NCI-H2081 treated with DMSO at 0.1 percent for 48 hours (cell line): Measurements from ENCODE around the gene PCCA.
"Not testable (repeated sequence)": the region's sequence is repeated elsewhere in the genome, so short reads cannot be mapped to it uniquely, and the experiment has no call there.

Source experiments
- DNase-seq: peaks from one replicate; lab custom pipeline; 2025; lab: John Stamatoyannopoulos, UW

The PCCA gene

GRCh38 chr13:100306030-100306429 is 217.1 kb downstream of the PCCA start:
- no peak for DNase-seq

GRCh38 chr13:100306434-100306999 is 217.6 kb downstream of the PCCA start:
- no peak for DNase-seq

DNA sequence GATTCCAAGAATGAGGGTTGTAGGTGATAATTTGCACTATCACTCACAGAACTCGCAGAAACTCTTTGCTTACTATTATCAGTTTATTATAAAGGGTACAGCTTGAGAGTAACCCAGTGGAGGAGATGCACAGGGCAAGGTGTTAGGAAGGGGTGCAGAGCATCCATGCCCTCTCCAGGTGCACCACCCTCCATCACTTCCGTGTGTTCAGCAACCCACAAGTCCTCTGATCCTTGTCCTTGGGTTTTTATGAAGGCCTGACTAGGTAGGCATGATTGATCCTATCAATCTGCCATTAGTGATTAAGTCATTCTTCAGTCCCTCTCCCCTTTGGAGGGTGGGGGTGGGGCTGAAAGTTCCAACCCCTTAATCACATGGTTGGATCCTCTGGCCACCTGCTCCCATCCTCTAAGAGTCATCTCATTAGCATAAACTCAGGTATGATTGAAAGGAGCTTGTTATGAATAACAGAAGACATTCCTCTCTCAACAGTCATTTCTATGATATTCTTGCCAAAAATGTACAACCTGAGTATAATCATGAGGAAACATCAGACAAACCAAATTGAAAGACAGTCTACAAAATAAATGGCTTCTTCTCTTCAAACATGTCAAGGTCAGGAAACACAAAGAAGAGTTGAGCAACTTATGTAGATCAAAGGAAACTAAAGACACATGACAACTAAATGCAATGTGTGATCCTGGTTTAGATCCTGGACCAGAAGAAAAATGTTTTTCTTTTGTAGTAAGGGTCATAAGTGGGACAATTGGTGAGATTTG is 225.4 kb downstream of the PCCA start:
- no peak for DNase-seq

DNA sequence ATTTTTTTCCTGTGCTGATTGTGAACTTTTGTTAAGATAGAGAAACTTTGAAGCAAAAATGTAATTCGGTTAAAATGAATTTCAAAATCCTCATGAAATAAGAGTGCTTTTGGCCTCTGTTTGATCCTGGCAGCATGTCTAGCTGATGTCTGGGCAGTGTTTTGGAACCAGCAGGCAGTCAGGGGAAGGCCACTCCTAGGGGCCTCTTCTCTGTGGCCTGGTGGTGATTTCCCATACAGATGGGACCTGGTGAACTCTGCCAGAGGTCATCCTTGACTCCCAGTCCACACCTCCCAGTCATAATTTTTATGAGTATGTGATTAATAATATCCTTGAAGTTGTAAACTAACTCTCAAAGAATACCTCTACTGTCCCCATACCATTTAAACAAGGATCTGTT is 226.6 kb downstream of the PCCA start:
- DNase-seq: no peak

- not testable (repeated sequence) for DNase-seq
Observed at GRCh38 chr13:100318473-100318872, 229.6 kb downstream of the PCCA start.

DNA sequence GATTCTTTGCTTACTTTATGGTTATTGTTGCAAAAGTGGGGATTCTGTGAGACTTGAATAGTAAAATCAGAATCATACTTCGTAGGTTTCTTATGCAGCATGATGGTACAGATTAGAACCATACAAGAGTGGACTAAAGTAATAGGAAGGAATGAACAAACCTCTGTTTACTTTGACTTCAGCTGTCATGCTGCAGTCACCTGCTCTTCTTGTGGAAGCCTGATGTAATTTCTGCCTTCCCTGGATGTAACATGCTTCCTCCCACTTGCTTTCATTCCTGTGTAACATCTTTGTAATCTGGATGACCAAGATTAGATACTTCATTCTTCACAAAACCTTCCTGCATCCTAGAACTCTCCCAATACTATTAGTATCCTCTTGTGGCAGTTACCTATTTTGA is 235.0 kb downstream of the PCCA start:
- DNase-seq: no peak

GRCh38 chr13:100330662-100331061 is 241.8 kb downstream of the PCCA start:
- DNase-seq: no peak

DNA sequence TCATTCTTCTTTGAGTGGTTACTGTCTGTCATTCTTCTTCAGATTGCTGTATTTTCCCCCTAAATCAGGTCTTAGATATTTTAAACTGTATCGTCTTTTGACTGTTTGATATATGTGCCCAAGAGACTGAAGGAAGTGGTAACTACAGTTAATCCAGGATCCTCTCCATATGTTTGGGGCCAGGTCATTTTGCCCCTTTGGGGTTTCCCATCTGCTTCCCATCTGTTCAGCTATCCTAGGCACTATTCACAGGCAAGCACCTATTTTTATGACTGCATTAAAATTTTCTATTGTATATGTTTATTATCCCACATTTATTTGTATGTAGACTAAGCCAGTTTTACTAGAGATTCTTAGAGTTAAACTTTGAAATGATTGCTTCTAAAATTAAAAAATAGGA is 244.2 kb downstream of the PCCA start:
- DNase-seq: no peak

- DNase-seq: no peak
Observed at GRCh38 chr13:100334214-100334613, 245.3 kb downstream of the PCCA start.

GRCh38 chr13:100336795-100337516 is 248.1 kb downstream of the PCCA start:
- no peak for DNase-seq

DNA sequence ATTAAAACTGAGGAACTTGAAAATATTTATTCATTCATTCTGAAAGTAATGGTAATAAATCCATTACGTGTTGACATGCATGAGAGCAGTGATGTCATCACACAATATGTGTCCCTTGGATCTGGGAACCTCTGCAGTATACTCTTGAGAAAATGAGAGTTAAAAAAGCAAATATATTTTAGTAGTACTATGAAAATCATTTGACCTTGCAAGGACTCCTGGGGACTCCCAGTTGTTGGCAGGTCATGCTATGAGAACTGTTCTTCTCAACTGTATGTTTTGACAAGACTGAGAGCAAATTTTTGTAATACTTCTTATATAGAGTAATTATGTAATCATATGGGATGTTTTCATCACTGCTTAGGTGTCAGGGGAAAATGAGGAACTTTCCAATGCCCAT is 249.4 kb downstream of the PCCA start:
- no peak for DNase-seq

DNA sequence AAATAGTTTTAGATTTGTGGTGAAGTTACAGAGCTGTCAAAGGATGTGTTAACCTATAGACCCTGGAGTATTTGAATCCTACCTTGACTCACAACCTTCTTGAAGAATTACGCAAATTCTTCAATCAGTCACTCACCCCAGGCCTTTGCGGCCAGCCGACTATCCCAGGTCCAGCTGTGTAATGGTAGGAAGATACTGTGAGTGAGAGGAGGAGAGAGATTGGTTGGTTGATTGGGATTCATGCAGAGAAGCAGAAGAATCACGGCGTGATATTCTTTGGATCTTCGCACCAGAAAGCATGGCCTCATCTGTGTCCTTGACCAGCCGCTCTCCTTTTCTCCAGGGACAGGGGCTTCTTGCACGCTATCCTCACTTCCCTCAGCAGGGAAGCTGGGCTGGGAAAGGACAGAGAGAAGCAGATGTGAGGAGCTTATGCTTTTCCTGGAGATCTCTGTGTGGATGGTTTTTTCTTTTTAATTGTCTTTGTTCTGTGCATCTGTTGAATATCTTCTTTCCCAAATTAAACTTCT is 250.6 kb downstream of the PCCA start:
- no peak for DNase-seq

- DNase-seq: no peak
Observed at GRCh38 chr13:100340865-100341264, 252.0 kb downstream of the PCCA start.

DNA sequence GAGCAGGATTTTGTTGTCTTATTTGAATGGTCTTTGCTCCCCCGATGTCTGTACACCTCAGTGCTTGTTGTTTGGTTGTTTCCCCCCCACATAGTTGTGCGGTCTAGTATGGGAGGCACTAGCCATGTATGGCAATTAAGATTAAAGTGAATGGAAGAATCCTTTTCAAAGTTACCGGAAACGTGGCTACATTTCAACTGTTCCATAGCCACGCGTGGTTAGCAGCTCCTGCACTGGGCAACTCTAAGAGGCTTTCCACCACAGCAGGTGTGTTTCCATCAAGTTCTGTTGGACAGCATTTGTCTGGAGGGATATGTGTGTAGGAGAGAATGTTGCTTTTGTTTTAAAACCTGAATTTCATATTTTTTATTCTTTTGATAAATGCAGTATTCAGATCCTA is 252.4 kb downstream of the PCCA start:
- no peak for DNase-seq

DNA sequence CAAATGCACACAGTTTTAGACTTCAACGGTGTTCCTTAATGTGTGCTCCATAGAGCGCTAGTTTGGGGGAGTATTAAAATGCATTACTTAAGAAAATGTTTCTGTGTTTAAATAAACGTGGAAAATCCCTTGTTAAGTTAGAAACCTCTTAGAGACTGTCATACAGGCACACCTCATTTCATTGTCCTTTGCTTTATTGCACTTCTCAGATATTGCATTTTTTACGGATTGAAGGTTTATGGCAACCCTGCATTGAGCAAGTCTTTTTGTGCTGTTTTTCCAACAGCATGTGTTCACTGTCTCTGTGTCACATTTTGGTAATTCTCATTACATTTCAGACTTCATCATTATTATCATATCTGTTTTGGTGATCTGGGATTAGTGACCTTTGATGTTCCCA is 255.7 kb downstream of the PCCA start:
- DNase-seq: no peak

DNA sequence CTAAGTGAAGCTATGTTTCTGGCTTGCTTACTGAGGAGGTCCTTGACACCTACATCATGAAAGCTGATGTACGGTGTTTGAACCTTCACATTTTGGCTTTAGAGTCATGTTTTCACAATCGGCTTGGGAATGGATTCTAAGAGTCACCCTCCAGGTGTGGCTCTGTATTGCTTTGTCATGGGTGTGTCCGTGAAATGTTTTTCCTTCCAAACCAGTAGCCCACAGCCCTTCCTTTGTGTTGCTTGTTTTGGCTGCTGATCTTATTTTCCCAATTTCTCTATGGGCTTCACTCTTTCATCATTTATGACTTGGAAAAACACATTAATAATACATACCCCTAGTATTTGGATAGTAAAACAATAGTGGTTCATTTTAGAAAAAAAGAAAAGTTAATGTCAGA is 259.1 kb downstream of the PCCA start:
- DNase-seq: no peak

DNA sequence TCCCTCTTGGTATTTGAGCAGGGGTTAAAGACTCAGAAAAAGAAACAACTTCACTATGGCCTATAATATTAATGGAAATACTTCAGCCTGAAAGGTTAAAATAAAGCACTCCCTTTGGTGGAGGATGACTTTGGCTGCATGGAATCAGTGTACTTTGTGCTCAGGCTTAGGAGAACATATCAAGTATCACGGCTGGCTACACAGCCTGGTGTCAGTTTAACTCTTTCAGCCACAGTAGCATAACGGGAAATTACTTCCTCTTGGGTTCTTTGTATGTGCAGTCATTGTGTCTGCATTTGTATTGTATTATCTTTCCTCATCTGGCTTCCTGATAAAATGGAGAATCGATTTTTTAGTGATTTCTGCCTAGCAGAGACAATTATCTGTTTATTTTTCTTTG is 260.7 kb downstream of the PCCA start:
- no peak for DNase-seq

DNA sequence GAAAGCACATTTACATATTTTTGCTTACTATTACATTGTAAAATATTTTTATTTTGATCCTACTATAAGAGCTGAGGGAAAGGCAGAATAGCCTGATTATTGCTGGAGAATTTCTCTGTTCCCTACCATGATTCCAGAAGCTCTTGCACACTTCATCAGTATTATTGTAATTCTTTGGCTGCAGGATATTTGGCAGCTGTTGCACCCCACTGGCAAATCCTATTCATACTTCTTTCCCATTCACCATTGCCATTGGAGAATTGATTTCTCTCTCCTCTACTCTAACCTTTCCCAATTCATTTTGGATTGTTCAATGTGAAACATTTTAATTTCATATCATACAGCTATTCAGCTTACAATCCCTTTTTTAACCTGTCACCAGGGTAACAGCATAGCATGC is 261.7 kb downstream of the PCCA start:
- peak; percentile 25 for DNase-seq

GRCh38 chr13:100356426-100356825 is 267.5 kb downstream of the PCCA start:
- DNase-seq: no peak

DNA sequence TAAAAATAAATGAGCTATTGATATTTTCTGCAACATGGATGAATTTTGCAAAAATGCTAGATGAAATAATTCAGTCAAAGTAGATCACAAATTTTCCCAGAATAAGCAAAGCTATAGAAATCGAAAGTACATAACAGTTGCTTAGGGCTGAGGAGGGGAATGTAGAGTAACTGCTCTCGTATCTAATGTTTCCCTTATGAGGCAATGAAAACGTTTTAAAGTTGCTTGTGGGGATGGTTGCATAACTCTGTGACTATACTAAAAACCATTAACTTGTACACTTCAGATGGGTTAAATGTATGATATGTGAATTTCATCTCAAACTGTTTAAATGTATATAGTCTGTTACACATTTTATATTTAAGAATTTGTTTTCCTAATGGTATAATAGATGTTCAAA is 268.0 kb downstream of the PCCA start:
- DNase-seq: no peak

- no peak for DNase-seq
Observed at GRCh38 chr13:100357764-100358163, 268.9 kb downstream of the PCCA start.

- DNase-seq: no peak
Observed at GRCh38 chr13:100361504-100361903, 272.6 kb downstream of the PCCA start.

DNA sequence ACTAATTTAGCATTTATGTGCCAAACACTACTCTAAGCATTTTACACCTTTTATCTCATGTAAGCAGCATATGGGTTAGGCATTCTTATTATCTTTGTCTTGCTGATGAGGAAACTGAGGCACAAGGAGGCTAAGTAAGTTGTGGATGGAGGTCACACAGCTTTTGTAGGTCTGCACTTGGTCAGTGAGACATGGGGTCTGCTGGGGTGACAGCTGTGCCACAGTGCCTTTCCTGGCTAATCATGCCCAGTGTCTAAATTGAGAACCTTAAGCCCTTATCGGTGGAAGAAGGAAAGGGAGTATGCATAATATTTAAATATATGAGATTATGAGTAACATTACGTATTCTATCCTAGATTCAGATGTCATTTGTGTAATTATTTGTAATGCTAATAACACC is 273.5 kb downstream of the PCCA start:
- DNase-seq: no peak
